Skeletal muscle cell (primary cell): Measurements from ENCODE around the gene ATP2A1.
"Not testable (repeated sequence)": the region's sequence is repeated elsewhere in the genome, so short reads cannot be mapped to it uniquely, and the experiment has no call there.

Source experiments
- DNase-seq: peaks from one replicate; pipeline ENCODE4 v3.0.0-alpha.2; 2010; ENCODE audit warnings: low read depth
- H3K4me3 ChIP-seq: 2 replicates; pipeline ENCODE4 v1.5.1; 2011; ENCODE audit warnings: low read depth, mild to moderate bottlenecking, control low read depth, low read length, moderate library complexity

ATP2A1 gene

DNA sequence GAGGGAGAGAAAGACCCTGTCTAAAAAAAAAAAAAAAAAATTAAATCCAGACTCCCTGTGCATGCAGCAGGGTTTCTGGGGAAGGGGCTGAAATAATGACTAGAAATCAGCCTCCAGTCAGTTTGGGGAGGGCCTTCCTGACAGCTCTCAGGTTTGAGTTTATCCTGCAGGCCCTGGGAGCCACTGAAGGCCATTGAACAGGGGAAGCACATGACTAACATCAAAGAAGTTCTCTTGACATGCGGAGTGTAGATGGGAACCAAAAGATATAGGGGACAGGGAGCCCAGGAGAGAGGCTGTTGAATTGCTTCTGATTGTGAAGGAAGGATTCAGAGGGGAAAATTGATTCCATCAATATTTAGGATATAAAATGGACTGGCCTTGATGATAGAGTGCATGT lies 49.5 kb downstream of the ATP2A1 start:
- DNase-seq = no peak
- no peak overlapping the region for H3K4me3 ChIP-seq

GRCh38 chr16:28930203-28930602 lies 51.9 kb downstream of the ATP2A1 start:
- DNase-seq = no peak
- no peak overlapping the region for H3K4me3 ChIP-seq

DNA sequence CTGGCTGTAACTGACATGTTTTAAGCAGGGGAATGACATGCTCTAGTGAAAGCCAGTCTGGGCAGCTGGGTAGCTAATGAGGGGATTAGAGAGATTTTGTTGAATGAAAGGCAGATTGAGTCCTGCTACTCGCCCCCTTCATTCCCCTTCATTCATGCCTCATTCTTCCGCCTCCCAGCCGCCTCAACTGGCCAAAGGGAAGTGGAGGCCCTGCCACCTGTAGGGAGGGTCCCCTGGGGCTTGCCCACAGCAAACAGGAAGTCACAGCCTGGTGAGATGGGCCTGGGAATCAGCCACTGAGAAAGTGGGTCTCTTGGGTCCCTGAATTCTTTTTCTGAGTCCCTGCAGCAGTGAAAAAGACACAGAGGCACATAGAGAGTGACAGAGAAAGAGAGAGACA lies 52.4 kb downstream of the ATP2A1 start:
- no peak overlapping the region for H3K4me3 ChIP-seq
- no peak for DNase-seq

DNA sequence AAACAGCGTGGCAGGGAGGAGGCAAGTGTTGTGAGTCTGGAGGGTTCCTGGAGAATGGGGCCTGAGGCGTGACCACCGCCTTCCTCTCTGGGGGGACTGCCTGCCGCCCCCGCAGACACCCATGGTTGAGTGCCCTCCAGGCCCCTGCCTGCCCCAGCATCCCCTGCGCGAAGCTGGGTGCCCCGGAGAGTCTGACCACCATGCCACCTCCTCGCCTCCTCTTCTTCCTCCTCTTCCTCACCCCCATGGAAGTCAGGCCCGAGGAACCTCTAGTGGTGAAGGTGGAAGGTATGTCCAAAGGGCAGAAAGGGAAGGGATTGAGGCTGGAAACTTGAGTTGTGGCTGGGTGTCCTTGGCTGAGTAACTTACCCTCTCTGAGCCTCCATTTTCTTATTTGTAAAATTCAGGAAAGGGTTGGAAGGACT lies 53.5 kb downstream of the ATP2A1 start, which contains the start of gene CD19:
Gene CD19 (plus strand): TSS at position 171 of the 425 bp plus-strand sequence. CDS start 30 bp downstream, at position 201.
- DNase-seq = no peak
- H3K4me3 ChIP-seq = no peak within 1 kb of the TSS

DNA sequence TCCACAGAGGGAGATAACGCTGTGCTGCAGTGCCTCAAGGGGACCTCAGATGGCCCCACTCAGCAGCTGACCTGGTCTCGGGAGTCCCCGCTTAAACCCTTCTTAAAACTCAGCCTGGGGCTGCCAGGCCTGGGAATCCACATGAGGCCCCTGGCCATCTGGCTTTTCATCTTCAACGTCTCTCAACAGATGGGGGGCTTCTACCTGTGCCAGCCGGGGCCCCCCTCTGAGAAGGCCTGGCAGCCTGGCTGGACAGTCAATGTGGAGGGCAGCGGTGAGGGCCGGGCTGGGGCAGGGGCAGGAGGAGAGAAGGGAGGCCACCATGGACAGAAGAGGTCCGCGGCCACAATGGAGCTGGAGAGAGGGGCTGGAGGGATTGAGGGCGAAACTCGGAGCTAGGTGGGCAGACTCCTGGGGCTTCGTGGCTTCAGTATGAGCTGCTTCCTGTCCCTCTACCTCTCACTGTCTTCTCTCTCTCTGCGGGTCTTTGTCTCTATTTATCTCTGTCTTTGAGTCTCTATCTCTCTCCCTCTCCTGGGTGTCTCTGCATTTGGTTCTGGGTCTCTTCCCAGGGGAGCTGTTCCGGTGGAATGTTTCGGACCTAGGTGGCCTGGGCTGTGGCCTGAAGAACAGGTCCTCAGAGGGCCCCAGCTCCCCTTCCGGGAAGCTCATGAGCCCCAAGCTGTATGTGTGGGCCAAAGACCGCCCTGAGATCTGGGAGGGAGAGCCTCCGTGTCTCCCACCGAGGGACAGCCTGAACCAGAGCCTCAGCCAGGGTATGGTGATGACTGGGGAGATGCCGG lies 54.3 kb downstream of the ATP2A1 start:
- no peak overlapping the region for H3K4me3 ChIP-seq
- no peak for DNase-seq

DNA sequence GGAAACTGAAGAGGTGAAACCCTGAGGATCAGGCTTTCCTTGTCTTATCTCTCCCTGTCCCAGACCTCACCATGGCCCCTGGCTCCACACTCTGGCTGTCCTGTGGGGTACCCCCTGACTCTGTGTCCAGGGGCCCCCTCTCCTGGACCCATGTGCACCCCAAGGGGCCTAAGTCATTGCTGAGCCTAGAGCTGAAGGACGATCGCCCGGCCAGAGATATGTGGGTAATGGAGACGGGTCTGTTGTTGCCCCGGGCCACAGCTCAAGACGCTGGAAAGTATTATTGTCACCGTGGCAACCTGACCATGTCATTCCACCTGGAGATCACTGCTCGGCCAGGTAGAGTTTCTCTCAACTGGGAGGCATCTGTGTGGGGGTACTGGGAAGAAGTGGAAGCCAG lies 54.9 kb downstream of the ATP2A1 start:
- no peak for DNase-seq
- H3K4me3 ChIP-seq = no peak overlapping the region

DNA sequence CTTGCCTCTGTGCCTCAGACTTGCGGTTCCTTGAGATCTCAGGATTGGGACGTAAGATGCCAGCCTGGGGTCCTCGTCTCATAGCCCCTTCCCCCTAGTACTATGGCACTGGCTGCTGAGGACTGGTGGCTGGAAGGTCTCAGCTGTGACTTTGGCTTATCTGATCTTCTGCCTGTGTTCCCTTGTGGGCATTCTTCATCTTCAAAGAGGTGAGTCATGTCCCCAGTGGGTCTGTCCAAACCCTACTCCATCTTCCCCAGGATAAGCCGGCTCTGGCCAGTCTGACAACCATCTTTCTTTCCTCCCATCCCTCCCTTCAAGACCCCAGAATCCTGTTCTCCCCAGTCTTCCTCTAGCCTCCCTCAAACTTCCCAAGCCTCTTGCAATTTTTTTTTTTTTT lies 57.1 kb downstream of the ATP2A1 start:
- H3K4me3 ChIP-seq = no peak overlapping the region
- DNase-seq = no peak

- H3K4me3 ChIP-seq = peak overlapping the region; percentile 24
- DNase-seq = peak; percentile 22
Observed at GRCh38 chr16:28935924-28936783, 57.9 kb downstream of the ATP2A1 start.

DNA sequence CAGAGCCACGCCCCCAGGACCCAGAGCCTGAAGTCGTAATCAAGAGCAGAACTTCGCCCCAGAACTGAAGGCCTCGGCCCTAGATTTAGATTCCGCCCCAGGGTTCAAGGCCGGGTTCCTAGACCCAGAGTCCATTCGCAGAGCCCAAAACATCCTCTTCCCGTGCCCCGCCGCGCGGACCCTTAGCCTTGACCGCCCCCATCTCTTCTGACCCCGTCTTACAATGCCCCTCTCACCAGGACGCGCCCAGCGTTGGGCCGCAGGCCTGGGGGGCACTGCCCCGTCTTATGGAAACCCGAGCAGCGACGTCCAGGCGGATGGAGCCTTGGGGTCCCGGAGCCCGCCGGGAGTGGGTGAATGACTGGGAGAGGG lies 58.5 kb downstream of the ATP2A1 start:
- no peak for DNase-seq
- H3K4me3 ChIP-seq = no peak overlapping the region

GRCh38 chr16:28937222-28937876 lies 59.1 kb downstream of the ATP2A1 start:
- DNase-seq = no peak
- no peak overlapping the region for H3K4me3 ChIP-seq

DNA sequence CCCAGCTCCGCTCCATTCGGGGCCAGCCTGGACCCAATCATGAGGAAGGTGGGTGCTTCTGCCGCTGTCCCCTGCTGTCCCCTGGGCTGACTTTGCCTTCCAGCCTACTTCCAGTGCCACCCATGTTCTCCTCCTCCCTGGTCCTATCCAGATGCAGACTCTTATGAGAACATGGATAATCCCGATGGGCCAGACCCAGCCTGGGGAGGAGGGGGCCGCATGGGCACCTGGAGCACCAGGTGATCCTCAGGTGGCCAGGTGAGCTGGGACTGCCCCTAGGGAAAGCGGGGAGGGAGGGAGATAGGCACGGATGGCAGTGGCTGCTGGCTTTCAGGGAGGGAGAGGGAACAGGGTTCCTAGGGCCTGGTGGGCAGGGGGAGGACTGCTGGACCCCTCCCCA lies 60.4 kb downstream of the ATP2A1 start:
- no peak for DNase-seq
- no peak overlapping the region for H3K4me3 ChIP-seq

DNA sequence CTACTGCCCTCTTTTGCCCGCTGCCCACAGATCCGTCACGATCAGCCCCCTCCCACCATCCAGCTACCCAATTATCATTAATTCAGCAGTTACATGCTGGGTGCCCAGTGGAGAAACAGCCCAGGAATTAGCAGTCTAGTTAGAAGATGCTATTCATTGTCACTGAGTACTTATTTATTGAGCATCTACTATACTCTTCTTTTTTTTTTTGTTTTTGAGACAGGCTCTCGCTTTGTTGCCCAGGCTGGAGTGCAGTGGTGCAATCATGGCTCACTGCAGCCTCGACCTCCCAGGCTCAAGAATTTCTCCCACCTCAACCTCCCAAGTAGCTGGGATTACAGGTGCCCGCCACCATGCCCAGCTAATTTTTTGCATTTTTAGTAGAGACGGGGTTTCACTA lies 61.5 kb downstream of the ATP2A1 start:
- DNase-seq, H3K4me3 ChIP-seq: not testable (repeated sequence)

- H3K4me3 ChIP-seq = no peak overlapping the region
- no peak for DNase-seq
Observed at GRCh38 chr16:28943281-28943680, 65.0 kb downstream of the ATP2A1 start.

- H3K4me3 ChIP-seq = no peak overlapping the region
- DNase-seq = no peak
Observed at GRCh38 chr16:28946681-28947080, 68.4 kb downstream of the ATP2A1 start.

- peak within 1 kb of the TSS; percentile 91 for H3K4me3 ChIP-seq
- DNase-seq = peak; percentile 99
Observed at GRCh38 chr16:28950648-28951409, 72.5 kb downstream of the ATP2A1 start, which contains the start of gene NFATC2IP. Gene NFATC2IP, plus strand, starts transcription at chr16:28950937. Its CDS starts 75 bp downstream, at chr16:28951012.

GRCh38 chr16:28951410-28951943 lies 73.2 kb downstream of the ATP2A1 start:
- DNase-seq = no peak
- H3K4me3 ChIP-seq = peak overlapping the region; percentile 91
